Psoas muscle (tissue), 8 donors: Measurements from ENCODE around the gene PBX1. TPM values are rescaled to one million over a fixed set of nuclear protein-coding genes. Genes with fewer than 3 reads are reported as not detected.
A peak's percentile ranks its signal among the peaks of the same experiment; 100 is the strongest.

Experiments used
- ATAC-seq, 4 donors: fragments of 200-7000 bp; cut with Tn5 transposase; one replicate each; pipeline ENCODE4 v1.9.1; 2020; ENCODE audit warnings: moderate library complexity in 3 of 4, mild to moderate bottlenecking in 2 of 4
- DNase-seq, 2 donors: peaks; one replicate each; pipeline ENCODE4 v3.0.0-alpha.2; 2020
- H3K27ac ChIP-seq: fragments of 200-600 bp; one replicate; pipeline ENCODE4 v1.8.0; 2022
- H3K27me3 ChIP-seq, 3 donors: fragments of 200-600 bp in 1 of 3; one replicate each; pipeline versions ENCODE4 v1.6.1 to v1.8.0; 2013 to 2022; ENCODE audit warnings: low read length in 2 of 3, mild to moderate bottlenecking in 2 of 3, moderate library complexity in 1 of 3; ENCODE audit not compliant: insufficient read depth in 3 of 3
- H3K36me3 ChIP-seq, 2 donors: fragments of 200-600 bp in 1 of 2; one replicate each; pipeline versions ENCODE4 v1.6.1 to v1.8.0; 2013 to 2022; ENCODE audit warnings: low read depth in 1 of 2, mild to moderate bottlenecking in 1 of 2, moderate library complexity in 1 of 2; ENCODE audit not compliant: insufficient read depth in 1 of 2
- H3K4me1 ChIP-seq: fragments of 200-600 bp; one replicate; pipeline ENCODE4 v1.8.0; 2022
- H3K4me3 ChIP-seq: fragments of 200-600 bp; one replicate; pipeline ENCODE4 v1.8.0; 2022; ENCODE audit warnings: mild to moderate bottlenecking
- H3K9me3 ChIP-seq: fragments of 200-600 bp; one replicate; pipeline ENCODE4 v1.8.0; 2022
- WGBS, 3 donors: extraction: QIAGEN DNeasy Blood & Tissue Kit; methylation state at CpG; one replicate each; pipeline versions ENCODE4 v1.1.6 to v1.1.7; 2013; 5-methylcytosine and 5-hydroxymethylcytosine counted together
- intact Hi-C, 2 donors: fragments of 100-400 bp; cut with DNase I; formaldehyde crosslinking; loops; one replicate each; pipeline versions ENCODE4 v1.11.0 to v1.14.2; 2022
- polyA plus RNA-seq, 3 donors: library from polyadenylated mRNA; stranded (reverse); fragments of 200-250 nt; gene quantifications; one replicate each; pipeline ENCODE4 v1.2.3, GENCODE V29; 2013
- total RNA-seq, 4 donors: library from RNA; stranded (reverse); fragmentation: NEBNext Ultra II Directional in 2 of 4; extraction: Animal tissue kit (Norgen Biotek cat#: 25700) in 2 of 4; gene quantifications; one replicate each; pipeline versions ENCODE4 v1.2.1 to v1.2.4, GENCODE V29; 2021 to 2023
- TF ChIP-seq, protein P1 (sequence below): fragments of 200-600 bp; IDR thresholded peaks from one replicate; pipeline ENCODE4 v1.8.0; 2022; ENCODE audit warnings: antibody characterized with exemption
- donor health status: healthy with polysubstance abuse.
- donor health status: DM: no; HTN: no; CAD: no; lungs with moderate emphysema.
- donor health status: Bipolar disorder and iron deficiency.
- donor health status: healthy.
- donor health status: DM: yes; HTN: yes; CAD: no.
- donor health status: DM: no; HTN: no; CAD: no.
- donor health status: DM: no; HTN: no; CAD: no.
- donor health status: DM: yes; HTN: yes; CAD: no.

Gene PBX1
- total and polyA plus RNA-seq, 7 donors = 10.6 to 69.9 (median 59.3) TPM

- no peak for DNase-seq
- Histone ChIP-seq H3K36me3 (no peaks in the 10 kb centered on the region), H3K27ac (no peak overlapping the region), H3K4me3 (no peak overlapping the region), H3K9me3 (no peaks in the 10 kb centered on the region), H3K4me1 (peaks cover 24% of the 10 kb centered on the region), H3K27me3 (no peaks in the 10 kb centered on the region)
- WGBS, 3 donors = 56 to 88% (median 58%) methylated on average over 6 of the region's 6 CpGs
- intact Hi-C loops = no loop called here
- ATAC-seq = peak in 2 of 4 donors; percentile 22 to 44
- TF ChIP-seq, protein P1, sequence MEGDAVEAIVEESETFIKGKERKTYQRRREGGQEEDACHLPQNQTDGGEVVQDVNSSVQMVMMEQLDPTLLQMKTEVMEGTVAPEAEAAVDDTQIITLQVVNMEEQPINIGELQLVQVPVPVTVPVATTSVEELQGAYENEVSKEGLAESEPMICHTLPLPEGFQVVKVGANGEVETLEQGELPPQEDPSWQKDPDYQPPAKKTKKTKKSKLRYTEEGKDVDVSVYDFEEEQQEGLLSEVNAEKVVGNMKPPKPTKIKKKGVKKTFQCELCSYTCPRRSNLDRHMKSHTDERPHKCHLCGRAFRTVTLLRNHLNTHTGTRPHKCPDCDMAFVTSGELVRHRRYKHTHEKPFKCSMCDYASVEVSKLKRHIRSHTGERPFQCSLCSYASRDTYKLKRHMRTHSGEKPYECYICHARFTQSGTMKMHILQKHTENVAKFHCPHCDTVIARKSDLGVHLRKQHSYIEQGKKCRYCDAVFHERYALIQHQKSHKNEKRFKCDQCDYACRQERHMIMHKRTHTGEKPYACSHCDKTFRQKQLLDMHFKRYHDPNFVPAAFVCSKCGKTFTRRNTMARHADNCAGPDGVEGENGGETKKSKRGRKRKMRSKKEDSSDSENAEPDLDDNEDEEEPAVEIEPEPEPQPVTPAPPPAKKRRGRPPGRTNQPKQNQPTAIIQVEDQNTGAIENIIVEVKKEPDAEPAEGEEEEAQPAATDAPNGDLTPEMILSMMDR = no peak
Measured at GRCh38 chr1:164759144-164759920, 200.3 kb downstream of the PBX1 start.

GRCh38 chr1:164759979-164760469, 201.0 kb downstream of the PBX1 start:
- Histone ChIP-seq H3K27me3 (no peaks in the 10 kb centered on the region), H3K4me3 (no peak overlapping the region), H3K4me1 (peaks cover 21% of the 10 kb centered on the region), H3K36me3 (no peaks in the 10 kb centered on the region), H3K9me3 (no peaks in the 10 kb centered on the region), H3K27ac (no peak overlapping the region)
- DNase-seq = no peak
- TF ChIP-seq, protein P1 = no peak
- peak in 2 of 4 donors; percentile 62 to 81 for ATAC-seq
- intact Hi-C loops = no loop called here
- 55 to 72% (median 55%) methylated on average over 7 of the region's 7 CpGs for WGBS, 3 donors

- Histone ChIP-seq H3K27me3 (no peaks in the 10 kb centered on the region), H3K36me3 (no peaks in the 10 kb centered on the region), H3K4me1 (peaks cover 21% of the 10 kb centered on the region), H3K4me3 (no peak overlapping the region), H3K27ac (no peak overlapping the region), H3K9me3 (no peaks in the 10 kb centered on the region)
- DNase-seq (no peak), ATAC-seq (peak in 2 of 4 donors; percentile 59 to 60)
- 30 to 43% (median 35%) methylated on average over 5 of the region's 5 CpGs for WGBS, 3 donors
- intact Hi-C loops = no loop called here
- TF ChIP-seq, protein P1 = no peak
Measured at GRCh38 chr1:164760569-164760968, 201.6 kb downstream of the PBX1 start.

- DNase-seq = no peak
- TF ChIP-seq, protein P1 = no peak
- no peaks in the 10 kb centered on the region for H3K27me3 ChIP-seq
- ATAC-seq = no peak
- H3K4me3 ChIP-seq = no peak overlapping the region
- H3K36me3 ChIP-seq = no peaks in the 10 kb centered on the region
- no peak overlapping the region for H3K27ac ChIP-seq
- H3K9me3 ChIP-seq = no peaks in the 10 kb centered on the region
- intact Hi-C loops = no loop called here
- H3K4me1 ChIP-seq = peaks cover 24% of the 10 kb centered on the region
Measured at GRCh38 chr1:164761009-164761408, 202.0 kb downstream of the PBX1 start.
